NCI-H1436 treated with DMSO at 0.1 percent for 48 hours (cell line): ENCODE measurements around the gene TMEM184B.

ENCODE experiments used
- DNase-seq: peaks from one replicate; lab custom pipeline; 2025; lab: John Stamatoyannopoulos, UW

The TMEM184B gene

DNA sequence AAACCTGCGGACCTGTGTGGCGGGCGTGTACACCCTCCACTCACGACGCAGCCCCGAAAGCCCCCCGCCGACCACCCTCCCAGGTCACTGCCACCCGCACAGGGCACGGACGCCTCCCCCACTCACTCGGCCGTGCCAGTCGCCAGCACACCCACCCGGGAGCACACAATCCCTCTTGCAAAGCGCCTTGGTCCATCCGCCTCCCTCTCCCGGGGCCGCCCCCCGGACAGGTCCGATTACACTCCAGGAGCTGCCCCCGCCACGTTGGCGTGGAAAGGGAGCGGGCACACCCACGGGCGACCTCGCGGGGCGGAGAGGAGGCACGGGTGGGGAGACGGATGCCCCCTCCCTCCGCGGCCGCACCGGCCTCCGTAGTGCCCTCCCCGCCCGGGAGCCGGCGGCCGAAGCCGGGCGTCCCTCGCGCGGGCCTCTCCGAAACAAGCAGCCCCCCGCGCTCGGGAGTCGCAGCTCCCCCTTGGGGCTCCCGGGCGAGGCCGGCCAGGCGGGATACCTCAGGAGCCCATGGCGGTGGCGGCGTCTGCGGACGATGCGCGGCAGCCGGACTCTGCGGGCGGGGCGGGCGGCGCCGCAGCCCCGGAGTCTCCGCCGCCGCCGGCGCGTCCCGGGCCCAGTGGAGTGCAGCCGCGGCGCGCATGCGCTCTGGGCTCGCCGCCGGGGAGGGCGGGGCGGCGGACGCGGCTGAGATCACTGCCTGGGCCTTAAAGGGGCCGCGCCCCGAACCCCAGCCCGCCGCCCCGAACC, at the start of gene TMEM184B:
Gene TMEM184B, minus strand, starts transcription at position 638 of the 762 bp plus-strand sequence. CDS start 25,049 bp downstream, outside the sequence.
- no peak for DNase-seq

GRCh38 chr22:38320605-38321402, 48.0 kb upstream of the TMEM184B start:
- no peak for DNase-seq

- DNase-seq = no peak
Measured at GRCh38 chr22:38318792-38319773, 46.3 kb upstream of the TMEM184B start.

DNA sequence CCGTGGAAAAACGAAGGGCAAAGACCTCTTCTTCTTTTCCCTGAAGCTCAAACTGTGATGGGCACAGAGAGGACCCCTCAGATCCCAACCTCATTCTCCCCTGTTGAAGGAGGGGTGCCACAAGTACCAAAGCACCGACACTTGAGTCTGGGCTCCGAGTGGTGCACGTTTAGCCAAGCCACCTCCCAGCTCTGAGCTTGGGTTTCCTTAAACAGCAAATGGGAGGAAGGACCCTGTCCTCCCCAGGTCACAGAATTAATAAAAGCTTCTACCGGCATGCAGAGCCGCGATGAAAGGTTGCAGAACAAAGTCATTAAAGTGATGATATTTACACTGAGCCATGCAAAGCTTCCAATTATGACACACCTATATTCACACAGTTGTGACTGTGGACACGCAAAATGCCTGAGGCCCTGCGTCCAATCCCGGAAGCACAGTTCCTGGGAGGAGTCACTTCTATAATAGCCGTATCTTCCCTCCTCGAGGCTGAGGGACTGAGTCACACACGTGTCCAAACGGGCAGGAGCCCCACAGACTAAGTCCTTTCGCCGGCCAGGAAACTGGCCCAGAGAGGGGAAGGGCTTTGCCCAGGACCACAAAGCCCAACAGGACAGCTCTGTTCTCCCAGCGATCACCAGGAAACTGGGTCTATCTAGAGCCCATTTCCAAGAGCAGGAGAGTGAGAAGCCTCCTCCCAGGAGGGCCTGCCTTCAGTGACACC, 45.3 kb upstream of the TMEM184B start:
- no peak for DNase-seq

DNA sequence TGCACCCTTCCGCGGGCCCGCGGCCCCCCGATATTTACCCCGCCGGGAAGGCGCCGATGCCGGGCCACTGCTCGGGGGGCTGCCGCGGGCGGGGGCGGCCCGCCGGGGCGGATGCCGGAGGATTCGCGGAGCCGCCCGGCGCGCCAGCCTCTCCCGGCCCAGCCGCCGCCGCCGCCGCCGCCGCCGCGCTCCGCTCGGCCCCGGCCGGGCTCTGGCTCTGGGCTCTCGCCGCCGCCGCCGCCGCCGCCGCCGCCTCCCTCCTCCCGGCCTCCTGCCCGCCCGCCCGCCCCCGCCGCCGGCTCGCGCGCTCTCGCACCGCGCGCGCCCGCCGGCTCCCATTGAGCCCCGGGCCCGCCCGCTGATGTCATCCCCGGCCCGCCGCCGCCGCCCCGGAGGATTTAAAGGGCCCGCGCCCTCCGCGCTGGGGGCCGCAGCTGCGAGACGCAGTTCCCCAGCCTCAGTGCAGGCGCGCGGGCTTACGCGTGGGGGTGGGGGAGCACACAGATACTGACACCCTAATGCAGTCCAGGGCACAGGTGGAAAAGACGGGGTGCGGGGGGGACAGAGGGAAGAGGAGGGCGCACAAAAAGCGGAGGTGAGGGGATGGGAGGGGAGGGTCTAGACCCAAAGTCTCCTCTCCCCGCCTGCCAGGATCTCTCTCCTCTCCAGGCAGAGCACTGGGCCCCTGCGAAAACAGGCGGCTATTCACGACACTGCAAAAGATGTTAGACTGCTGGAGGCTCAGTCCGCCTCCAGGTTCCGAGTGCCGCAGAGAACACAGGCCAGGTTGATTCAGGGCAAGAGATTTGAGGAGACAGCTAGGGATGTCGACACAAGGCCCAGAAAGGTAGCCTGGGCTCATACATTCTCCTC, 44.5 kb upstream of the TMEM184B start, which contains the start of gene CSNK1E:
Gene CSNK1E, minus strand, starts transcription at position 312 of the 873 bp plus-strand sequence. CDS start 3,276 bp downstream, outside the sequence.
- DNase-seq = no peak

DNA sequence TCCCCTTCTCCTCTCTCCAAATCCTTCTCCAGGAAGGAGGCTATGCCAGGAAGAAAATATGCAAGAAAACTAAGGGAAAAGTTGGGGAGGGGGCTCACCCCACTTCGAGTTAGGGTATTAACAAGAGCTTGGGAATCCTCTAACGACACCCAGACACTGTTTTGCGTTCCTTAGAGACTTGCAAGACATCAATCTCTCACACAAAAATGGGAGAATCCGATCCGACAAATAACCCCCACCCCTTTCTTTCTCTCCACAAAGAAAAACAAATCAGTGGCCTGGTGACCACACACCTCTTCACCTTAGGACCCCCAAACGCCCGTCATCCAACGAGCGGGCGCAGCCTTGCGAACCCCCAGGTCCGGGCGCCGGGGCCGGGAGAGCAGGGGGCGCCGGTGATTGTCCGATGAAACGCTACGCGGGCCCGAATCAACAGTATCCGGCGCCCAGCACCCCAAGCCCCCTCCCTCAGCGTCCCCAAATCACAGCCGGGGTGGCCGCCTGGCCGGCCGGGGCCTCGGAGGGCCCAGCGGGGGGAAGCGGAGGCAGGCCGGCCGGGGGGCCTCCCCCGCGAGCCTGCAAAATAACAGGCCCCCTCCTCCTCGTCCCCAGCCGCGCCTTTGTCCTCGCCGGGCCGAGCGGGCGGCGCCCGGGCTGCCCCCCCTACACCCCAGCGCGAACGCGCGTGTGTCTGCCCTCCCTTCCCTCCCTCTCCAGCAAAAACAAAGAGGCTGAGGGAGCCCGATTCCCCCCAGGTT, 43.7 kb upstream of the TMEM184B start:
- no peak for DNase-seq

DNA sequence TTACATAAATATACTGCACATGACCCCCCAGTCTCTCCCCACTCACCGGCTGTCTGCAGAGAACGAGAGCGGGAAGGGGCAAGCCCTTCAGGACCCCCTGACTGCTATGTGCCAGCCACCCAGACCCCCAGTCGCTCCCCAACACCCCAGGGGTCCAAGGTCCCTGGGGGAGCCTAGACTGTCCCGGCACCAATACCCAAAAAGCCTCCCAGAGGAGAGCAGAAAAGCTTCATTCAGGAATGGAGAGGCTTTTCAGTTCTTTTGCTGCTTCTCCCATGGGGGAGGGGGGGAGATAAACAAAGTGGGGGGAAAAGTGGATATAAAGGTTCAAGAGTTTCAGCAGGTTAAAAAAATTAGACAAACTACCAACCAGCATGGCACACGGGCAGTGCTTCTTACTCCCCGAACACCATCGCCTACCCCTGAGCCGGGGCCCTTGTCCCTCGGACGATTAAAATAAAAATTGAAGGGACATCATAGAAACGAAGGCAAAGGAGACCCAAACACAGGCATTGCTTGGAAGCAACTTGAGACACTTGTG, 43.1 kb upstream of the TMEM184B start:
- no peak for DNase-seq

DNA sequence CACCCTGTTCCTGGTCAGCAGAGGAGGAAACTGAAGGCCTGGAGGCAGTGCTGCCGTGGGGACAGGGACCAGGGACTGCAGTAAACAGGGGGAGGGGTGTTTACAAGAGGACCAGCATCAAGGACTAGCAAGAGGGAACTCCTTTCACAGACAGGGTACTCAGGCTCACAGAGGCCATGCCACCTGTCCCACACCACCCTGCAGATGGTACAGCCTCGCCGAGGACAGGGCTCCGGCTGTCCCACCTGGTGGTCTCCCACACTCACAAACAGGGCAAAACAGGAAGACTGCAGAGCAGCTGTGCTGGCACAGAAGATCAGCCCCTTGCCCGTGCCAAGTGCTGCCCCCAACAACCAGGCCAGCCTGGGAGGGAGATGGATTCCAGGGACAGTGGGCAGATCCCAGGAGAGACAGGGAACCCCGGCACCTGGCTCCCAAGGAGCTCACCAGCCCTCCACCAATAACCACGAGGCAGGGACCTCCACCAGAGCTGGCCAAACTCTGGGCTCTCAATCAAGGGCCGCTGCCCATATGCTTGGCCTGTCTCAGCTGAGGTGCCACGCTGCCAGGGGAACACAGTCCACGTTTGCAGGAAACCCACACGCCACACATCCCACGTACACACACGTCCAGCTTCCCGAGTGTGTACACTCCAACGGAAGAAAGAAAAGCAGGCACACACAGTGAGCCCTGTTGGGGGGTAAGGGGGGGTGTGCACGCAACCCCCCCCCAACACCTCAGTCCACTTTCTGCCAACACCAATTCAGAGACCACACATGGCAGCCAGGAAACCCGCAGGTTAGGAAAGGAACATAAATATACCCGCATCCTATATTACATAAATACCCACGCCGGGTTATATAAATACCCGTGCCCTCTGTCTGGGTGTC, 42.4 kb upstream of the TMEM184B start:
- no peak for DNase-seq

GRCh38 chr22:38314051-38314932, 41.5 kb upstream of the TMEM184B start:
- no peak for DNase-seq

DNA sequence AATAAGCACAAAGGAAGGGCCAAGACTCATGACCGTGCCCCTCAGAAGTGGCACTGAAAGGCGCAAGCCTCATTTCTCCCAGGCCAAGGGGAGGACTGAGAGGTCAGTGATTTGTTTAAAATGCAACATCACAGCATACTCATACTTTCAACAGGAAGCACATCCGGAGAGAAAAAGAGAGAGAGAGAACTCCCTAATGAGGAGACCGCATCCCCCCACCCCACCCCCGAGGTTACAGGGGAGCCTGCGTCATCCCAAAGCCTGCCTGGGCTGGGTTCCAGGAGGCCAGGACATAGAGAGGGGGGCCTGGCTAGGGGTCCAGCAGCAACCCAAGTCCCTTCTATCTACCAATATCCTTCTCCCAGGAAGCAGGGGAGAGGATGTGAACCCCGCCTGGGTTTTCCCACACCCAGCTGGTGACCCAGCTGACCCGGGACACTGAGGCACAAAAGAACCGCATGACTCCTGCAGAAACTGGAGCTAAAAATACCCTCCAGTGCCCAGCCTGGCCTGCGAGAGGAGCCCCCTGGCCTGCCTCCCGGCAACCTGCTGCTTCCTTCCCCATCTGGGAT, 40.7 kb upstream of the TMEM184B start:
- no peak for DNase-seq

DNA sequence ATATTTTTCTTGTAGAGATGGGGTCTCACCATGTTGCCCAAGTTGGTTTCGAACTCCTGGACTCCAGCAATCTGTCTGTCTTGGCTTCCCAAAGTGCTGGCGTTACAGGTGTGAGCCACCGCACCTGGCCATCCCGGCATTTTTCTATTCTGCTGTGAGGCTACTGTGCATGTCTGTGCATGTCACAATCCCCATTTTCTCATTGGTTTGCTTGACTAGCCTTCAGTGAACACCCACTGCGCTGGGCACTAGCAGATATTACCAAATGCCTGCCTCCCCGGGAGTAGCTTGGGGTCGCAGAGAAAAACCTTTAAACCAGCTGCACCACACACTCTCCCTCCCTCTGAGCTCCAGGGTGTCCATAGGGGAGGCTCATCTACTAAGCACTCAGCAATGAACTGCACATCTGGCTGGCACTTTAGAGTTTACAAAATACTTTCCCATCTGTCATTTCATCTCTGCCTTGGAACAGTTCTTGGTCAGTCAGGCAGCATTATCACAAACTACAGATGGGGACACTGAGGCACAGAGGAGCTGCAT, 39.5 kb upstream of the TMEM184B start:
- no peak for DNase-seq

DNA sequence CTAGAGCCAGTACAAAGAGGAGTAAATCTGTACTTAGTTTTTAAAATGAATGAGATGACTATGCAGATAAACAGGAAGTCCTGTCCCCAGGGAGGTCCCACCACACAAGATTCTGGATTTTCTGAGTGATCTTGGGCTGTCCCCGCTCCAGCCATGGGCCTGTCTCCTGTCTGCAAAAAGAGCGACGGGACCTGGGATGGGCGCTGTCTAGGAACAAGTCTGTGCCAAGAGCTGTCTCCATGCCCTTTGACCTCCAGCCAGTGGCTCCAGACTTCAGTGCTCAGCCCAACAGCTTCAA, 38.5 kb upstream of the TMEM184B start:
- DNase-seq = no peak

DNA sequence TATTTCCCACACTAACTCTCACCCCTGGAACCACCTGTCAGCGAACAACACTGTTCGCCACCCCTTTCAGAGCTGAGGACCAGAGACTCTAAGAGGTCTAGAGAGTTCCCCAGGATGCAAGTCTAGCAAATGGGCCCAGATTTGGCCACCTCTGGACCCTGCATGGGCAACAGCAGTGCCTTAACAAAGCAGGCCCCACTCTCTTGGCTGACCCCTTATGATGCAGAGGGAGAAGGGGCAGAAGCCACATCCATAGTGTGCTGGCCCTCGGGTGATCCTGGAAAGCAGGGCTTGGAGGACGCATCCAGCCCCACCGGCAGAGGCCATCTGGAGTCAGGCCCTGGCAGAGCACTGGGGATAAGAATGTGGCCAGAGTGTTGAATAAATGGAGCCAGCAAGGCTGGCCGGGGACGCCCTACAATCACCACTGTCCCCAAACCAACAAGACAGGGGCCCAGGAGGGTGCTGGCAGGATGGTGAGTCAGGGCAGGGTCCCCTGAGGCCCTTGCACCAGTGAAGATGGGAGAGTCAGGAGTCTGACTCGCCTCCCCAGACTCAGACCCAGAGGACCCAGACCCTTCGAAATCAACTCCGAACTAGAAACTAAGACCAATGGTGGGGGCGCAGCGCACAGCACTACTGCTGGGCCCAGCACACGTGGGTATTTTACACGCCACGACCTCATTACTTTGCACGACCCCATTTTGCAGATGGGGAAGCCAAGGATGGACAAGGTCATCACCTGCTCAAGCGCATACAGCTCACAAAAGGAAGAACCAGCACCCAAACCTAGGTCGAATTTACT, 37.9 kb upstream of the TMEM184B start:
- no peak for DNase-seq

DNA sequence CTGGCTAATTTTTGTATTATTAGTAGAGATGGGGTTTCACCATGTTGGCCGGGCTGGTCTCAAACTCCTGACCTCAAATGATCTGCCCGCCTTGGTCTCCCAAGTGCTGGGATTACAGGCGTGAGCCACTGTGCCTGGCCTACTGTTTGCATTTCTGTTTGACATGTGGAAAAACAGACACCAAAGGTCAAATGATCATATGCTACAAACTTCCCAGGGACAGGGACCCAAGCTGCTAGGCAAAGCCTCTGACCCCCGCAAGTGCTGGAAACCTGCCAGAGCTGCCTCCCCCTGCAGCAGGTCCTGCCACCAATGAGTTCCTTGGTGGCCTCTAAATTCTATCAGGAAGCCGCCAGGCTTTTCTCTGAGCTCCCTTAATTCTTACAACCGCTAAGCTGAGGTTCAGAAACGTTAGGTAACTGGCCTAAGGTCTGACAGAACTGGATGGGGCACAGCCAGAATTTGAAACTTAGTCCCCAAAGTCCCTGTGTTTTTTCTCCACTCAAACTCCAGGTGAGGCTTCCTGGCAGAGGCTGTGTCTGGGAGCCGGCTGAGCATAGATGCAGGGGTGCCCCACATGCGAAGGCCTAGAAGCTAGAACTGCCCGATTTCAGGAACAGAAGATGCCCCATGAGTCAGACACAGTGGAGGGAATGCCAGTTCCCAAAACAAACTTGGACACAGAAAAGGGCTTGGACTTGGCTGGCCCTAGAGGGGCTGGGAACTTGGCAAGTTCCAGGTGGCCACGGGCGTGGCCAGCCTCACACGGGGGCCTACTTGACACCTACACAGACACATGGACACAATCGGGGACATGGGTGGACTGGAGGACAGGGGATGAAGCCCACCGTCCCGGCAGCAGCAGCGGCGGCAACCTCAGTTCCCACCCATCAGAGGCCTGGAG, 37.1 kb upstream of the TMEM184B start:
- DNase-seq = no peak
